Ascending aorta (tissue), 2 donors: ENCODE measurements around the gene ADRA2B. TPM values are rescaled to one million over a fixed set of nuclear protein-coding genes. Genes with fewer than 3 reads are reported as not detected.

Experiments
- DNase-seq, 2 donors: peaks; one replicate each; pipeline ENCODE4 v3.0.0-alpha.2; 2019; ENCODE audit warnings: low spot score in 2 of 2
- H3K27ac ChIP-seq, 2 donors: fragments of 200-600 bp; sonication (generic); one replicate each; pipeline ENCODE4 v1.5.1; 2016 to 2017; ENCODE audit warnings: mild to moderate bottlenecking in 1 of 2
- H3K27me3 ChIP-seq: fragments of 200-600 bp; sonication (generic); one replicate; pipeline ENCODE4 v1.5.1; 2017
- H3K36me3 ChIP-seq, 2 donors: fragments of 200-600 bp; sonication (generic); one replicate each; pipeline ENCODE4 v1.5.1; 2016
- H3K4me1 ChIP-seq, 2 donors: fragments of 200-600 bp; sonication (generic); one replicate each; pipeline ENCODE4 v1.5.1; 2016 to 2017; ENCODE audit warnings: mild to moderate bottlenecking in 1 of 2
- H3K4me3 ChIP-seq, 2 donors: fragments of 200-600 bp; sonication (generic); one replicate each; pipeline ENCODE4 v1.5.1; 2016 to 2017; ENCODE audit warnings: mild to moderate bottlenecking in 1 of 2
- H3K9me3 ChIP-seq, 2 donors: fragments of 200-600 bp; sonication (generic); one replicate each; pipeline ENCODE4 v1.5.1; 2016
- intact Hi-C: fragments of 100-400 bp; cut with DNase I; formaldehyde crosslinking; loops from one replicate; pipeline ENCODE4 v1.15.1; 2023
- total RNA-seq: library from RNA; depleted of rRNA; stranded (reverse); fragments of >200 nt; gene quantifications from one replicate; pipeline ENCODE4 v1.1.0, GENCODE V29; 2016
- TF ChIP-seq, protein P1 (sequence below), 3 experiments: fragments of 200-600 bp in 2 of 3; fragments of 450-650 bp in 1 of 3; sonication (generic) in 2 of 3; IDR thresholded peaks; one replicate each; pipeline ENCODE4 v1.5.1; 2016 to 2019; ENCODE audit warnings: antibody characterized with exemption in 3 of 3, mild to moderate bottlenecking in 1 of 3, moderate library complexity in 1 of 3

ADRA2B gene
- total RNA-seq, 1 donor from 2014 or later = 9.4 TPM

DNA sequence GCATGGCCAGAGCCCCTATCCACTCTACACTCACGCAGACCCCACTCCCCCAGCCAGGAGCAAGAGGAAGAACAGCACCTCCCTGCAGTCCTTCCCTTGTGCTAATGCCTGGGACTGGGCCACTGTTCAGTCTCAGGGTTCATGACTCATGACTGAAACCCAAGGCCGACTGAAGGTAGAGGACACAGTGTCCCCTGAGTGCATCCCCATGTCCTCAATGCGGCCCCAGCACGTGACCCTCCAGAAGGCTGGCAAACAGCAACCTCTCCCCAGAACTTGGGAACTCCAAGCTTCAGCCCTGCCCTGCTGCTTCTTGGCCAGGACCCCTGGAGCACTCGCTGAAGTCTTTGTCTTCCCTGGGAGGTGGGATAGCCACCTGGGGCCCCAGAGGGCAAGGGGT, 6.0 kb upstream of the ADRA2B start:
- Histone ChIP-seq H3K4me1 (no peaks in the 10 kb centered on the region), H3K36me3 (no peaks in the 10 kb centered on the region), H3K27ac (no peak overlapping the region), H3K27me3 (no peaks in the 10 kb centered on the region), H3K4me3 (no peak overlapping the region), H3K9me3 (no peaks in the 10 kb centered on the region)
- TF ChIP-seq, protein P1, sequence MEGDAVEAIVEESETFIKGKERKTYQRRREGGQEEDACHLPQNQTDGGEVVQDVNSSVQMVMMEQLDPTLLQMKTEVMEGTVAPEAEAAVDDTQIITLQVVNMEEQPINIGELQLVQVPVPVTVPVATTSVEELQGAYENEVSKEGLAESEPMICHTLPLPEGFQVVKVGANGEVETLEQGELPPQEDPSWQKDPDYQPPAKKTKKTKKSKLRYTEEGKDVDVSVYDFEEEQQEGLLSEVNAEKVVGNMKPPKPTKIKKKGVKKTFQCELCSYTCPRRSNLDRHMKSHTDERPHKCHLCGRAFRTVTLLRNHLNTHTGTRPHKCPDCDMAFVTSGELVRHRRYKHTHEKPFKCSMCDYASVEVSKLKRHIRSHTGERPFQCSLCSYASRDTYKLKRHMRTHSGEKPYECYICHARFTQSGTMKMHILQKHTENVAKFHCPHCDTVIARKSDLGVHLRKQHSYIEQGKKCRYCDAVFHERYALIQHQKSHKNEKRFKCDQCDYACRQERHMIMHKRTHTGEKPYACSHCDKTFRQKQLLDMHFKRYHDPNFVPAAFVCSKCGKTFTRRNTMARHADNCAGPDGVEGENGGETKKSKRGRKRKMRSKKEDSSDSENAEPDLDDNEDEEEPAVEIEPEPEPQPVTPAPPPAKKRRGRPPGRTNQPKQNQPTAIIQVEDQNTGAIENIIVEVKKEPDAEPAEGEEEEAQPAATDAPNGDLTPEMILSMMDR (IDR thresholded peaks at IDR 0.05) = no peak
- DNase-seq = no peak
- intact Hi-C loops = no loop called here

DNA sequence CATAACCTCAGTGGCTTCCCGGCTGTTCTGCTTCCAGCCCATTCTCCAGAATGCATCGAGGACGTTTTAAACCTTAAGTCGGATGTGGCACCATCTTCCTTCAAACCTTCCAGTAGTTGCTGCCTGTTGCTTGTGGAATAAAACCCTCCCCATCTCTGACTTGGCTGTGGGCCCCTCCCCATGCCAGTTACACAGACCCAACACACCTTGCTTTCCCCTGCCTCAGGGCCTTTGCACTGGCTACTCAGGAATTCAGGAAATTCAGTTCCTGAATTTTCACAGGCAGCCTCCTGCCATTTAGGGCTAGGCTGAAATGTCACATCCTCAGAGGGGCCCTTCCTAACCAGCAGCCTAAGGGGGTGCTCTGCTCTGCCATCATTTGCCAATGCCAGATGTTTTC, 5.0 kb upstream of the ADRA2B start:
- TF ChIP-seq, protein P1 (IDR thresholded peaks at IDR 0.05) = no peak
- DNase-seq = no peak
- Histone ChIP-seq H3K27ac (no peak overlapping the region), H3K27me3 (peaks cover 4% of the 10 kb centered on the region), H3K36me3 (no peaks in the 10 kb centered on the region), H3K4me3 (no peak overlapping the region), H3K4me1 (no peaks in the 10 kb centered on the region), H3K9me3 (no peaks in the 10 kb centered on the region)
- intact Hi-C loops = no loop called here

DNA sequence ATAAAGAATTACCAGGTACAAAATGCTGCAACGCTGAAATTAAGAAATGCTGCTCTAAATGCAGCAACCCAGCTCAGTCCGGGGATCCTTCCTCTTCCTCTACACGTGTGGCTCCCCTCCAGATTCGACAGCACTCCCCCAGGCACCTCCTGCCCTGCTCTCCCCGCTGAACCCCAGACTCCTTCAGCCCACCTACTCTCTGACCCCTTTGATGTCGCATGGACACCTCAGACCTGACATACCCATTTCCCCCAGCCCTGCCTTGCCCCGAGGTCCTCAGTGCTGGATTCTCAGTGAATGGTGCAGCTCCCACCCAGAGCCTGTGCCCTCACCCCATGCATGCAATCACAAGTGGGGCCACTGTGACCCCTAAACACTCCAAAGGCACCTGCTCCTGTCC, 4.6 kb upstream of the ADRA2B start:
- H3K27ac ChIP-seq = no peak overlapping the region
- peaks cover 0 to 4% of the 10 kb centered on the region in 2 donors for H3K4me1 ChIP-seq
- intact Hi-C loops = no loop called here
- H3K4me3 ChIP-seq = no peak overlapping the region
- no peaks in the 10 kb centered on the region for H3K36me3 ChIP-seq
- no peak for DNase-seq
- H3K27me3 ChIP-seq = peaks cover 7% of the 10 kb centered on the region
- H3K9me3 ChIP-seq = no peaks in the 10 kb centered on the region
- TF ChIP-seq, protein P1 (IDR thresholded peaks at IDR 0.05) = no peak

DNA sequence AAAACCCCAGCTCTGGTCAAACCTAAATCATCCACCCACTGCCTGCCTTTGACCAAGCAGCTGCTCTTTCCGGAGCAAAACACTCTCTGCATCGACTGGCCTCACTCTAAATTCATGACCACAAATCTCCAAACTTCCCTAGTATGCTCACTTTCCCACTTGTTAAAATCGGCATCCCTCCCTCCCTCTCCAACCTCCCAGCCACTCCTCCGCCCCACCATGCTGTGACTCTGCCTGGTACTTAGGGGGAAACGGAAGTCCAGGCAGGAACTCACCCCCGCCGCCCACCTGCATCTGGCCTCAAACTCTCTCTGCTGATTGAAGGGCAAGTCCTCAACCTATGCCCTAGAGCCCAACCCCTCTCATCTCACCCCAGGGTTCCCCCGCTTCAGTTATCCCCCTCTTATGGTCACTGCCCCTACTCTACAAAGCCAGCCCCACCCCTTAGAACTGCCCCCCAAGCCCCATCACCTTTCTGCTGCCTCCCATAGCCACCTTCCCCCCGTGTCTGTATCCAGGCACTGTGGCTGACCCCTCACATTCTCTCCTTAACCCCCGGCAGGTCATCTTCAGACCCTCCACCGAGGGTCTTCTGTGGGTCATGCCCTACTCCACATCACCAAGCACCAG, 3.8 kb upstream of the ADRA2B start:
- peaks cover 7% of the 10 kb centered on the region for H3K27me3 ChIP-seq
- intact Hi-C loops = no loop called here

DNA sequence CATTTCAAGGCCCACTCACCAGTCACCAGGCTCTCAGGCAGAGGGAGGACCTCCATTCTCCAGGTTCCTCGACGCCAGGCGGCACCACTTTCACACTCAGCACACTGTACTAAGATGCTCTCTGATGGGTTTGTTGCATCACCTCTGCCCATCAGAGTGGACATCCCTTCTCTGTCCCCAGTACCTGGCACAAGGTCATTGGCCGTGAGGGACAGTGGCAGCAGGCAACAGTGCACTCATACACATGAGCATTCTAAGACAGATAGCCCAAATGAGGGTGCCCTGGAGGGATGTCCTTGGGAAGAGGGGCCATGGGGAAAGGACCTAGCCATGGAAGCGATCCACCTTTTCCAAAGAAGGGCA, 3.0 kb upstream of the ADRA2B start:
- peaks cover 0 to 4% of the 10 kb centered on the region in 2 donors for H3K4me1 ChIP-seq
- no peaks in the 10 kb centered on the region for H3K36me3 ChIP-seq
- H3K27me3 ChIP-seq = peaks cover 7% of the 10 kb centered on the region
- no peak for DNase-seq
- no peak overlapping the region for H3K4me3 ChIP-seq
- TF ChIP-seq, protein P1 (IDR thresholded peaks at IDR 0.05) = no peak
- no peak overlapping the region for H3K27ac ChIP-seq
- H3K9me3 ChIP-seq = no peaks in the 10 kb centered on the region
- intact Hi-C loops = loop anchor here (10.0 kb wide), 2 partner anchors 55 to 95 kb away; no protein-coding TSS in a partner anchor

More for the DNA sequence above, 3.8 kb upstream of the ADRA2B start:
- Histone ChIP-seq H3K27ac (no peak overlapping the region), H3K9me3 (no peaks in the 10 kb centered on the region), H3K36me3 (no peaks in the 10 kb centered on the region), H3K4me1 (peaks cover 0 to 4% of the 10 kb centered on the region in 2 donors), H3K4me3 (no peak overlapping the region)
- DNase-seq = no peak
- TF ChIP-seq, protein P1 (IDR thresholded peaks at IDR 0.05) = no peak
